IMR-90 (cell line): Measurements from ENCODE around the gene PSMA8. TPM values are rescaled to one million over a fixed set of nuclear protein-coding genes. Genes with fewer than 3 reads are reported as not detected.
"Not testable (repeated sequence)": the region's sequence is repeated elsewhere in the genome, so short reads cannot be mapped to it uniquely, and the experiment has no call there.

Source experiments
- ATAC-seq: fragments of 200-7000 bp; cut with Tn5 transposase; 2 replicates; pipeline ENCODE4 v1.9.1; 2020; ENCODE audit warnings: low read depth, mild to moderate bottlenecking, moderate library complexity
- BruUV-seq: library from RNA; stranded (reverse); fragments of 400-500 nt; replicated peaks from 2 replicates; lab custom pipeline; 2021; lab: Mats Ljungman, UMichigan
- CTCF ChIA-PET: fragments of 300-600 bp; formaldehyde crosslinking; extraction: SDS; loops from one replicate; lab custom pipeline; 2021; ENCODE audit warnings: antibody characterized with exemption; lab: Yijun Ruan, JAX
- POLR2A ChIA-PET: fragments of 300-600 bp; sonication (Branson Sonifier 250); formaldehyde crosslinking; loops from one replicate; lab custom pipeline; 2022; ENCODE audit warnings: antibody characterized with exemption; ENCODE audit not compliant: unreplicated experiment; lab: Charles Lee
- DNase-seq: peaks from one replicate; pipeline ENCODE4 v3.0.0; 2013
- H2AFZ ChIP-seq: replicated peaks from 2 replicates; pipeline ENCODE3; 2013; ENCODE audit warnings: low read length, mild to moderate bottlenecking; ENCODE audit not compliant: poor library complexity
- H2AK5ac ChIP-seq: 2 replicates; pipeline ENCODE4 v1.6.1; 2013; ENCODE audit warnings: low read depth, low read length, inconsistent platforms
- H2AK9ac ChIP-seq: replicated peaks from 2 replicates; pipeline ENCODE3; 2013; ENCODE audit warnings: mild to moderate bottlenecking, low read depth, low read length, moderate library complexity; ENCODE audit not compliant: poor library complexity
- H2BK120ac ChIP-seq: 2 replicates; pipeline ENCODE4 v1.6.1; 2013; ENCODE audit warnings: low read depth, low read length, inconsistent platforms
- H2BK15ac ChIP-seq: 3 replicates; pipeline ENCODE4 v1.6.1; 2013; ENCODE audit warnings: low read depth, low read length, inconsistent platforms
- H2BK20ac ChIP-seq: 2 replicates; pipeline ENCODE4 v1.6.1; 2013; ENCODE audit warnings: low read depth, mild to moderate bottlenecking, inconsistent platforms, low read length, moderate library complexity
- H2BK5ac ChIP-seq: 2 replicates; pipeline ENCODE4 v1.6.1; 2013; ENCODE audit warnings: mild to moderate bottlenecking, low read depth, low read length, inconsistent platforms; ENCODE audit not compliant: poor library complexity, severe bottlenecking
- H3K14ac ChIP-seq: replicated peaks from 2 replicates; pipeline ENCODE4 v1.6.1; 2013; ENCODE audit warnings: low read depth, low read length, inconsistent platforms
- H3K18ac ChIP-seq: 2 replicates; pipeline ENCODE4 v1.6.1; 2013; ENCODE audit warnings: low read depth, low read length, control low read depth
- H3K23ac ChIP-seq: 2 replicates; pipeline ENCODE4 v1.6.1; 2013; ENCODE audit warnings: low read depth, low read length, inconsistent platforms
- H3K27ac ChIP-seq: 2 replicates; pipeline ENCODE4 v1.5.1; 2013; ENCODE audit warnings: mild to moderate bottlenecking, control low read depth, low read length; ENCODE audit not compliant: insufficient read depth
- H3K27me3 ChIP-seq: 2 replicates; pipeline ENCODE4 v1.6.1; 2013; ENCODE audit warnings: low read length; ENCODE audit not compliant: control insufficient read depth, insufficient read depth
- H3K36me3 ChIP-seq: 2 replicates; pipeline ENCODE4 v1.6.1; 2013; ENCODE audit warnings: low read length, mixed read lengths; ENCODE audit not compliant: control insufficient read depth, insufficient read depth
- H3K4ac ChIP-seq: 2 replicates; pipeline ENCODE4 v1.6.1; 2013; ENCODE audit warnings: low read depth, low read length, inconsistent platforms
- H3K4me1 ChIP-seq: 2 replicates; pipeline ENCODE4 v1.6.1; 2013; ENCODE audit warnings: low read length, mixed read lengths; ENCODE audit not compliant: control insufficient read depth, insufficient read depth
- H3K4me2 ChIP-seq: 2 replicates; pipeline ENCODE4 v1.6.1; 2013; ENCODE audit warnings: low read depth, mild to moderate bottlenecking, control low read depth, low read length, moderate library complexity
- H3K4me3 ChIP-seq: 2 replicates; pipeline ENCODE4 v1.5.1; 2013; ENCODE audit warnings: low read depth, mild to moderate bottlenecking, control low read depth, low read length, moderate library complexity; ENCODE audit not compliant: insufficient read depth
- H3K56ac ChIP-seq: 2 replicates; pipeline ENCODE4 v1.6.1; 2013; ENCODE audit warnings: low read length, inconsistent platforms; ENCODE audit not compliant: insufficient read depth; ENCODE audit errors: extremely low read depth
- H3K79me1 ChIP-seq, 2 experiments: 2 replicates each; pipeline ENCODE4 v1.6.1; 2013; ENCODE audit warnings: low read length in 2 of 2, inconsistent platforms in 1 of 2, low read depth in 1 of 2
- H3K9ac ChIP-seq: 2 replicates; pipeline ENCODE4 v1.6.1; 2013; ENCODE audit warnings: low read depth, low read length, control low read depth
- H3K9me1 ChIP-seq: 2 replicates; pipeline ENCODE4 v1.6.1; 2013; ENCODE audit warnings: low read length, inconsistent platforms; ENCODE audit not compliant: insufficient read depth
- H3K9me3 ChIP-seq: 2 replicates; pipeline ENCODE4 v1.6.1; 2013; ENCODE audit warnings: low read length; ENCODE audit not compliant: control insufficient read depth, insufficient read depth
- H4K20me1 ChIP-seq: 2 replicates; pipeline ENCODE4 v1.6.1; 2013; ENCODE audit warnings: low read length, inconsistent platforms; ENCODE audit not compliant: insufficient read depth
- H4K5ac ChIP-seq: 2 replicates; pipeline ENCODE4 v1.6.1; 2013; ENCODE audit warnings: mild to moderate bottlenecking, low read depth, low read length, control low read depth
- H4K8ac ChIP-seq, 2 experiments: 2 replicates each; pipeline ENCODE4 v1.6.1; 2013; ENCODE audit warnings: low read depth in 2 of 2, low read length in 2 of 2, control low read depth in 1 of 2, inconsistent platforms in 1 of 2
- H4K91ac ChIP-seq: 2 replicates; pipeline ENCODE4 v1.6.1; 2013; ENCODE audit warnings: low read depth, low read length, inconsistent platforms; ENCODE audit not compliant: insufficient read depth
- WGBS, 2 experiments: methylation state at CpG; one replicate each; pipeline versions ENCODE4 v1.1.5 to v1.1.7; 2013; ENCODE audit warnings: missing lambda C conversion rate in 2 of 2; ENCODE audit not compliant: insufficient read length in 1 of 2; ENCODE audit errors: extremely low coverage in 2 of 2; 5-methylcytosine and 5-hydroxymethylcytosine counted together
- dilution Hi-C: fragments of 300-500 bp; cut with HindIII; formaldehyde crosslinking; loops from one replicate; pipeline ENCODE4 v1.14.3; 2018; ENCODE audit warnings: low sequenced_read_pairs; ENCODE audit not compliant: unreplicated experiment
- in situ Hi-C: fragments of 300-500 bp; cut with MboI; formaldehyde crosslinking; loops from 3 replicates; pipeline ENCODE4 v1.14.3; 2019; ENCODE audit warnings: low sequenced_read_pairs, inconsistent platforms, mixed read lengths
- intact Hi-C: fragments of 100-400 bp; cut with micrococcal nuclease; formaldehyde crosslinking; loops from 2 replicates; pipeline ENCODE4 v1.10.0; 2022
- polyA plus RNA-seq, 3 experiments: library from polyadenylated mRNA; depleted of rRNA; stranded (reverse); fragments of >200 nt; gene quantifications; 2 replicates each; pipeline ENCODE4 v1.2.3, GENCODE V29; 2012; ENCODE audit warnings: low replicate concordance in 1 of 3
- total RNA-seq: library from RNA; depleted of rRNA; stranded (reverse); fragments of >200 nt; gene quantifications from 2 replicates; pipeline ENCODE4 v1.2.3, GENCODE V29; 2012

The PSMA8 gene
- total and polyA plus RNA-seq, 2 of the 4 experiments (the other 2 are of a cell fraction) = not detected

DNA sequence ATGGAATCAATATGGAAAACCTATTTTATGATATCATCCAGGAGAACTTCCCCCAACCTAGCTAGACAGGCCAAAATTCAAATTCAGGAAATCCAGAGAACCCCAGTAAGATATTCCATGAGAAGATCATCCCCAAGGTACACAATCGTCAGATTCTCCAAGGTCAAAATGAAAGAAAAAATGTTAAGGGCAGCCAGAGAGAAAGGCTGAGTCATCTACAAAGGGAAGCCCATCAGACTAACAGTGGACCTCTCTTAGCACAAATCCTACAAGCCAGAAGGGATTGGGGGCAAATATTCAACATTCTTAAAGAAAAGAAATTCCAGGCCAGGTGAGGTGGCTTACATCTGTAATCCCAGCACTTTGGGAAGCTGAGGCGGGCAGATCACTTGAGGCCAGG lies 11.7 kb upstream of the PSMA8 start:
- H3K79me1 ChIP-seq, H2BK20ac ChIP-seq, H3K9me3 ChIP-seq, POLR2A ChIA-PET, H3K14ac ChIP-seq, H2BK15ac ChIP-seq, H3K27ac ChIP-seq, H3K23ac ChIP-seq, H2BK120ac ChIP-seq, H3K4me1 ChIP-seq, DNase-seq, H4K8ac ChIP-seq, H2AK5ac ChIP-seq, H3K36me3 ChIP-seq, H4K20me1 ChIP-seq, H3K27me3 ChIP-seq, H3K56ac ChIP-seq, dilution Hi-C loops, H4K5ac ChIP-seq, H3K4me3 ChIP-seq, H3K9me1 ChIP-seq, H4K91ac ChIP-seq, H2AFZ ChIP-seq, H3K4me2 ChIP-seq, H3K18ac ChIP-seq, in situ Hi-C loops, ATAC-seq, BruUV-seq, H2AK9ac ChIP-seq, H3K9ac ChIP-seq, H2BK5ac ChIP-seq, H3K4ac ChIP-seq: not testable (repeated sequence)
- WGBS, 2 experiments = no CpG with 5 or more reads among the region's 2 CpGs
- intact Hi-C loops = loop anchor here (10.0 kb wide), 1 partner anchor 197 kb away; no protein-coding TSS in a partner anchor
- CTCF ChIA-PET = interaction anchor here (0.6 kb wide), 1 partner anchor 11 kb away, joined by 3 read pairs; no protein-coding TSS in a partner anchor
